GM18858 (cell line): ENCODE data around the gene ALKBH4.
"Not testable (repeated sequence)": the region's sequence is repeated elsewhere in the genome, so short reads cannot be mapped to it uniquely, and the experiment has no call there.

Experiments used
- ATAC-seq: cut with Tn5 transposase; IDR thresholded peaks from one replicate; pipeline ENCODE4 v1.9.1; 2021; ENCODE audit not compliant: unreplicated experiment

Gene ALKBH4, protein sequence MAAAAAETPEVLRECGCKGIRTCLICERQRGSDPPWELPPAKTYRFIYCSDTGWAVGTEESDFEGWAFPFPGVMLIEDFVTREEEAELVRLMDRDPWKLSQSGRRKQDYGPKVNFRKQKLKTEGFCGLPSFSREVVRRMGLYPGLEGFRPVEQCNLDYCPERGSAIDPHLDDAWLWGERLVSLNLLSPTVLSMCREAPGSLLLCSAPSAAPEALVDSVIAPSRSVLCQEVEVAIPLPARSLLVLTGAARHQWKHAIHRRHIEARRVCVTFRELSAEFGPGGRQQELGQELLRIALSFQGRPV

DNA sequence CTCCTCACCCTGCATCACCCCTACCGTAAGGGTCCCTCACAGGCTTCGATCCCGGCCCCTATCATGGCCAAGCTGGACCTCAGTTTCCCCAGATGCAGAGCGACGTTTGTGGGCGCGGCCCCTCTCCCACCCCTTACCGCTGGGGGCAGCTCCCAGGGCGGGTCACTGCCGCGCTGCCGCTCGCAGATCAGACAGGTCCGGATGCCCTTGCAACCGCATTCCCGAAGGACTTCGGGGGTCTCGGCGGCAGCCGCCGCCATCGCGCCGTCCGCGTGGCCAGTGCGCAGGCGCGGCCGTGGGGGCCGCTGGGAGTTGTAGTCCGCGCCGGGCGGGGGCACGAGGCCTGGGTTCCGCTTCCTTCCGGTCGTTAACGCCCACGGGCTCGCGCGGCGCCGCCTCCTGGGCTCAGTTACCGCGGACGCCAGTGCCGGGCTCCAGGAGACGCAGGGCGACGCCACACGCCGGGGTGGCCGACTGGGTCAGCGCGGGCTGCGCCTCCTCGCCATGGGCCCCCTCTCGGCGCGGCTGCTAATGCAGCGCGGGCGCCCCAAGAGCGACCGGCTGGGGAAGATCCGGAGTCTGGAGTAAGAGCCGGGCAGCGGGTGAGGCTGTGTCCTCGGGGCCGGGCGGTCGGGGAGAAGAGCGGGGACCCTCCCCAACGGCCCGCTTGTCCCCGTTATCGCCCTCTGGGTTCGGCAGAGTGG lies at the start of gene ALKBH4, which contains the start of gene LRWD1:
TSS of gene ALKBH4 (minus strand) at position 287 of the 704 bp plus-strand sequence. CDS start at position 260, 27 bp downstream.
TSS of gene LRWD1 (plus strand) at position 408 of the 704 bp plus-strand sequence. CDS start at position 505, 97 bp downstream.
- peak; percentile 72 for ATAC-seq

DNA sequence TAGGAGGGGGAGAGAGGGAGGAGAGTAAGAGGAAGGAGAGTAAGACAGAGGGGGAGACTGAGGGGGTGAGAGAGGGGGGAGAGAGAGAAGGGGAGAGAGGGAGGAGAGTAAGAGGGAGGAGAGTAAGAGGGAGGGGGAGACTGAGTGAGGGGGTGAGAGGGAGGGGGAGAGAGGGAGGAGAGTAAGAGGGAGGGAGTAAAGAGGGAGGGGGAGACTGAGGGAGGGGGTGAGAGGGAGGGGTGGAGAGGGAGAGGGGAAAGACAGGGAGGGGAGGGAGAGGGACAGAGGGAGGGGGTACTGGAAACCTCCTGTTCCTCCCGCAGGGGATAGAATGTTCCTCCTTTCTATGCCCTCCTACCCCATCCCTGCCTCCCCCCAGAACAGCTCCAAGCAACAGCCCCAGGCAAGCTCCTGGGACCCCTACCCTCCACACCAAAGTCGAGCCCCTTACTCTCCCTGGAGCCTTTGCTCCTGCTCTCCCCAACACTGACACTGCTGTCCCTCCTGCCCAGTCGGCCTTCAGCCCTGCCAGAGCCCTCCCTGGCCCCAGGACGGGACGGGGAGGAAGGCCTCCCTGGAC lies 48.1 kb upstream of the ALKBH4 start:
- ATAC-seq = not testable (repeated sequence)

DNA sequence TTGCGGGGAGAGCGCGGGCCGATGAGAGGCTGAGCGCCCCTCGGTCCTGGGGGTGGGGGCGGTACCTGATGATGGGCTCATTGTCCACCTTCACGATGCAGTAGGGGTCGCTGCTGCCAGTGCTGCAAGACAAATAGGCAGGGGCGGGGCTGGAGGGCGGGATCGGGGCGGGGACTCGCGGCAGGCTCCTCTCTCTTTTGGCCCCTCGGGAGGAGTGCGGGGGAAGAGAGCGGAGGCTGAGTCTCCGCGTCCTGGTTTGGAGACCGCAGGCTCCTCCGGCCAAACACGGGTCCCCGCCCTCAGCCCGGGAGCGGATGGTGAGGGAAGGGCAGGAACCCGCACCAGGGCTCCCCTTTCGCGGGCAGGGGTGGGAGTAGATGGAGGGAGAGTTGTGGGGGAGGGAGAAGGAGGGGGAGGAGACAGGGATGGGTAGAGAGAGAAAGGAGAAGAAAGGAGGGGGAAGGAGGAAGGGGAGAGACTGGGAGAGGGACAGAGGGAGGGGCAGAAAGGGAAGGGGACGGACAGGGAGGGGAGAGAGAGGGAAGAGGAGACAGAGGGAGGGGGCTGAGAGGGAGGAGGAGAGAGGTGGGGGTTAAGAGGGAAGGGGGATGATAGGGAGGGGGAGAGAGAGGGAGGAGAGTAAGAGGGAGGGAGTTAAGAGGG lies 47.3 kb upstream of the ALKBH4 start:
- ATAC-seq = not testable (repeated sequence)

DNA sequence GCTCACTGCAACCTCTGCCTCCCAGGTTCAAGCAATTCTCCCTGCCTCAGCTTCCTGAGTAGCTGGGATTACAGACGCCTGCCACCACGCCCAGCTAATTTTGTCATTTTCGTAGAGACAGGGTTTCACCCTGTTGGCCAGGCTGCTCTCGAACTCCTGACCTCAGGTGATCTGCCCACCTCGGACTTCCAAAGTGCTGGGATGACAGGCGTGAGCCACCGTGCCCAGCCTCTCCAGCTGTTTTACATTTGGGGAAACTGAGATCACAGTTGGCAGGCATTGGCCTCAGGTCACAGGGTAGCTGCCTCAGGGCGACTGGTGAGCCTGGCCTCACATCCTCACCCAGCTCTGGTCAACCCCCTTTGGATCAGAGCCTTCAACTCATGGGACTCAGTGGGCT lies 45.9 kb upstream of the ALKBH4 start:
- not testable (repeated sequence) for ATAC-seq

DNA sequence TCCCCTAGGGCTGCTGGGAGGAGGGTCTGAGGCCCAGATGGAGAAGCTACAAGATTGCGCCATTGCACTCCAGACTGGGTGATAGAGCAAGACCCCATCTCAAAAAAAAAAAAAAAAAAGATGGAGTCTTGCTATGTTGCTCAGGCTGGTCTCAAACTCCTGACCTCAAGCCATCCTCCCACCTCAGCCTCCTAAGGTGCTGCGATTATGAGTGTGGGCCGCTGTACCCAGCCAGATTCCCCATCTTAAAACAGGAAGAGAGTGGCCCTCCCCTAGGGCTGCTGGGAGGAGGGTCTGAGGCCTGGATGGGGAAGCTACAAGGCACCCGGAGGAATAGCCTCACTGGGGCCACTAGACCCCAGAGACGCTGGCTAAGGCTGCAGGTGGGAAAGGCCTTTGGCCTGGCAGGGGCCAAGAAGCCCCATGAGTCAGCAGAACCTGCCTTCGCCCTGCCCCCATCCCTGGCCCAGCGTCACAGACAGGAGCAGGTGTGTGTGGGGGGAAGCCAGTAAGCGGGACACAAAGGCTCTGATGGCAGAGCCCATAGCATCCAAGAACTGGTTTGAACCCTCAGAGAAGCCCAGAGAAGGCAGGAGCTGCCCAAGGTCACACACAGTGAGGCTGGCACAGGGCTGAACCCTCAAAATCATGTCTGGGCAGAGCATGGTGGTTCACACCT lies 42.9 kb upstream of the ALKBH4 start:
- ATAC-seq = not testable (repeated sequence)

DNA sequence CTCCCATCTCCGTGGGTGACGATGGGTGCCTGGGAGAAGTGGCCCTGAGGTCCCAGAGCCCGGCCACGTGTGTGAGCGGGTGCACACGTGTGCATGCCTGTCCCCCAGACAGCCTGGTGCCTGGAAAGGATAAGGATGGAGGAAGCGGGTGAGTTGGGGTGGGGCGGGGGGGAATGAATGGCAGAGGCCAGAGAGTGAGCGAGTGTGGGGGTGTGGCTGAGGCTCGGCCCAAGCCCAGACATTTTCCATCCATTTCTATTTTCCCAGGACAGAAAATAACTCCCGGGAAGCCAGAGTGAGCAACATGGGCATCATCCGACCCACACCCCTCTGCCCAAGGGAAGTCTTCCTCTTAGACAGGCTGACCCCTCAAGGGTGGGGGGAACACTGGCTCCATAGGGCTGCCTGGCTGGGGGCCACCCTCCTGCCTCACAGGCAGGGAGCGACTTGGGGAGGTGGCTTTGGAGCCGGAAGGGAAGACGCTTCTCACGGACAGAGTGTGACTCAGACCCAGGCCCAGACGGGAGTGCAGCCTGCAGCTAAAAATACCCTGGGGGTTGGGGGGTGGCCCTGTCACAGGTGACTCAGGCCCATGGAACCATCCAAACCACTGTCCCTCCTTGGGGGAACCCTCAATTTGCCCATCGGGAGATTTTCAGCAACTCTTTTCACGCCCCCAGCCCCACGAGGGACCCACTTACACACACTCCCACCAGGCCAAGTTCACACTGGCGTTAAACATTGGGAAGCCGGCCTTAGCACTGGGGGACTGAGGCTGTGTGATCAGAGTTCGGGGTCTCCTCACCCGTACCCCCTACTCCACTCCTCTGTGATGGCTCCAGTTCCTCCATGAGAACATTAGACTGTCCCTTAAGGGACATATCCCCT lies 40.9 kb upstream of the ALKBH4 start:
- not testable (repeated sequence) for ATAC-seq

DNA sequence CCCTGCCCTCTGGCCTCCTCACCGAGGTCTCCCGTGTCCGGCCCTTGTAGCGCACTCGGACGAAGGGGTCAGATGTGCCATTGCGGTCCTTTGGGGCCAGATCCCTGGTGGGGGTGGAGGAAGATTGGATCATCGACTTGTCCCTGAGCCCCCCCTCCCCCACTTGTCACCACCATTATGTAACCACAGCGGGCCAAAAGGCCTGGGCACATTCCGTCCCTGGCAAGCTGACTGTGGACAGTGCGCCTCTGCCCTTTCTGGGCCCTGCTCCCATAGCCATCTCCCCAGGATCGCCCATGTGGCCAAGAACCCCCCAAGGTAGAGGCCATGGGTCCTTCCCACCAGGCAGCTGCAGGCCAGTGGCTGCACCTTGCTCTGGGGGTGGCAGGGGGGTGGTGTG lies 38.5 kb upstream of the ALKBH4 start:
- not testable (repeated sequence) for ATAC-seq

DNA sequence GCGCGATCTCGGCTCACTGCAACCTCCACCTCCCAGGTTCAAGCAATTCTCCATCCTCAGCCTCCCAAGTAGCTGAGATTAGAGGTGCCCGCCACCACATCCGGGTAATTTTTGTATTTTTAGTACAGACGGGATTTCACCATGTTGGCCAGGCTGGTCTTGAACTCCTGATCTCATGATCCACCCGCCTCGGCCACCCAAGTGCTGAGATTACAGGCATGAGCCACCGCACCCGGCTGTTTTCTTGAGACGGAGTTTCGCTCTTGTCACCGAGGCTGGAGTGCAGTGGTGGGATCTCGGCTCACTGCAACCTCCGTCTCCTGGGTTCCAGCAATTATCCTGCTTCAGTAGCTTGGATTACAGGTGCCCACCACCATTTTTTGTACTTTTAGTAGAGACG lies 33.7 kb upstream of the ALKBH4 start:
- not testable (repeated sequence) for ATAC-seq

DNA sequence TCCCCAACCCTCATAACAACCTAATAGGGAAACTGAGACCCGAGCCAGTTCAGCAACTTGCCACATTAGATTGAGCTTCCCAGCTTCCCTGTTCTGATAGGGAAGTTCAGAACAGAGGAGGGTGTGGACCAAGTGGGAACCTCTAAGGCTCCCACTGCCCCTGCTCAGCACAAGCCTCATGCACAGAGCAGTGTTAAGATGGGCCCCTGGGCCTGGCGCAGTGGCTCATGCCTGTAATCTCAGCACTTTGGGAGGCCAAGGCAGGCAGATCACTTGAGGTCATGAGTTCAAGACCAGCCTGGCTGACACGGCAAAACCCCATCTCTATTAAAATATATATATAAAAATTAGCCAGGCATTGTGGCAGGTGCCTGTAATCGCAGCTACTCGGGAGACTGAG lies 32.6 kb upstream of the ALKBH4 start:
- ATAC-seq = not testable (repeated sequence)

DNA sequence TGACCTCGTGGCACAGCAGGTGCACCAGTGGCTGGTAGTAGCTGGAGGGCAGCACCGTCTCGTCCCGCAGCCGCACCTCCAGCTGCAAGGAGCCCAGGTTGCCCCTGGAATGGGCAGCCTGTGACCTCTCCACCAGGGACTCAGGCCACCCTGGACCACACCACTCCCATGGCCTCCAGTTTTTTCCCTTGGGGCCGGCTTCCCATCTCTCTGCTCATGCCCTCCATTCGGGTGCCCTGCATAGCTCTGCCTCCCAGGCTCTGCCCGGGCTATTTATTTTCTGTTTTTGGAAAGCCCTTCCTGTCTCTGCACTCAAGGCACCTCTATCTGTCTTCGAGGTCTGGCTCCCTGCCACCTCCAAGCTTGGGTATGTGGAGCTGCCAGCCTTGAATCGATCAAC lies 32.2 kb upstream of the ALKBH4 start:
- not testable (repeated sequence) for ATAC-seq

DNA sequence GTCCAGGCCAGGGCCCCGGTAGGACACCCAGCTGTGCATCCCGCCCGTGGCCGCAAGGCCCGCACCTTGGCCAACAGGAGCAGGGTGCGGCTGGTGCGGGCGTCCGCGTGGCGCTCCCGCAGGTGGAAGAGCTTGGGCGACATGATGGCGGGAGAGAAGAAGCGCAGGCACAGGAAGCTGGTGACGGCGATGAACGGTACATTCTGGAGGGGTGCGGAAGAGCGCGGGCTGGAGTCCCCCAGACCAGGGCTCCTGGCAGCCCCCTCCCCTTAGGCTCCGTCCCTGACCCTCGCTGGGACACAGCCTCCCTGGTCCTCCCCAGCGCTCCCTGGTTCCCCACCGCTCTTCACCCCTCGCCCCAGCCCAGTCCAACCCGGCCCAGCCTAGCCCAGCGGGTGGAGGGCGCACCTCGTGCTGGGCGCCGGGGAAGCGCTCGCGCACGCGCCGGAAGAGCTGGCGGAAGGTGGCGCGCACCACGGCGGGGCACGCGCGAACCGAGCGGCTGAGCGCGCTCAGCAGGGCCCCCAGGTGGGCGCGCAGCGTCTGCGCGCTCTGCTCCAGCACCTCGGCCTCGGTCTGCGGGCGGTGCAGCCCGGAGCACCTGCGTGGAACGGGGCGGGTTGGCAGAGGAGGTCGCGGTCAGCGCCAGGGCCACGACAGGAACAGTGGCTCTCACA lies 29.9 kb upstream of the ALKBH4 start:
- peak; percentile 65 for ATAC-seq

DNA sequence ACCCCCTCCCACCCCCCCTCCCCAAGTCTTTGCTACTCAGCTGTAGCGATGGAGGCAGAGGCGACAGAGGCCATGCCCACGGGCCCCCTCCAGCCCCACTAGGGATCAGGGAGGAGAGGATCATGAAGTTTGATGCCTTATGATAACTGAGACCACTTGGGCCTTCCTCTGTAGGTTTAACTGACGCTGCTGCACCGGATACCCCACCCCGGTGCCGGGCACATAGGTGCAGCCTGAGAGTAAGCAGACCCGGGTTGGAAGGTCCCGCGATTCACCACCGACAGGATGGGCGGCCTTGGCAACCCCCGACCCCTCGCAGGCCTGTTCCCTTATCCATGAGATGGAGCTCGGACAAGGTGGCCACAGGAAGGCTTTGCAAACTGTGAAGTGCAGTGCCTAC lies 29.4 kb upstream of the ALKBH4 start:
- not testable (repeated sequence) for ATAC-seq

DNA sequence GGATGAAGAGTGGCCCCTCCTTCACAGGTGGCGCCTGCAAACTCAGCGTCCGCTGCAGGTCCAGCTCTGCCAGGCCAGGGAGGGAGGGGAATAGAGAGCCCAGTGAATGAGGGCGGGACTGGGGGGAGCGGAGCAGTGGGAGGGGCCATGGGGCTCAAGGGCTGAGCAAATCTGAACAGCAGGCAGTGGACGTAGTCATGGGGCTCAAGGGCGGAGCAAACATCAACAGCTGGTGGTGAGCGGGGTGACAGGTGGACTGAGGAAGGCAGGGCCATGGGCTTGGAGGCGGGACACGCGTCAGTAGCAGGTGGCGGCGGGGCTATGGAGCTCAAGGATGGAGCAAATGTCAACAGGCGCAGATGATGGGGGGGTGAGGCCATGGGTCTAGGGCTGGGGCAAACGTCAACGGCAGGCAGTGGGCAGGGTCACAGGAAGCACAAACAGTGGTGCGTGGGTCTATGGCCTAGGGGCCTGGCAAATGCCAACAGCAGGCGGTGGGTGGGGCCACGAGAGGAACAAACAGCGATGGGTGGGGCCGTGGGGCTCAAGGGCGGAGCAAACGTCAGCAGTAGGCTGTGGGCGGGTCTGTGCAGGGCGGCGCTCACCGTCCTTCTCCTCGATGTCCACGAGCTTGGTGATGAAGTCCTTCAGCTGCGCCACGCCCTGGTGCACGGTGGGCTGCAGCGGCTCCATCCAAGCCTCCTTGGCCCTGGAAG lies 28.7 kb upstream of the ALKBH4 start:
- not testable (repeated sequence) for ATAC-seq

DNA sequence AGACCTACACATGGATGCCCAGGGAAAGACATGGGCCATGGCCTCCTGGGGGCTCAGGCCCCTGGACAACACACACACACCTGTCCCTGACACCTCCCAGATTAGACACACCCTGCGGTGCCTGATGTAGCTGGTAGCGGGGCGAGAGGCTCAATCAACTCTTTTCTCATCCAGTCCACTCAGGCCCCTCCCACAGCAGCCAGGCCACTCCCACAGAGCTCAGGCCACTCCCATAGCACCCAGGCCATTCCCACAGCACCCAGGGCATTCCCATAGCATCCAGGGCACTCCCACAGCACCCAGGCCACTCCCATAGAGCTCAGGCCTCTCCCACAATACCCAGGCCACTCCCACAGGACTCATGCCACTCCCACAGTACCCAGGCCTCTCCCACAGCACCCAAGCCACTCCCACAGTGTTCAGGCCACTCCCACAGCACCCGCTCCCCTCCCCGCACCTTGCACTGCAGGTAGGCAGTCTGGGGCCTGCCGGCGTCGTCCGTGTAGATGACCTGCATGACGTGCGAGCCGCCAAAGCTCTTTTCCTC lies 25.9 kb upstream of the ALKBH4 start:
- ATAC-seq = peak; percentile 38

DNA sequence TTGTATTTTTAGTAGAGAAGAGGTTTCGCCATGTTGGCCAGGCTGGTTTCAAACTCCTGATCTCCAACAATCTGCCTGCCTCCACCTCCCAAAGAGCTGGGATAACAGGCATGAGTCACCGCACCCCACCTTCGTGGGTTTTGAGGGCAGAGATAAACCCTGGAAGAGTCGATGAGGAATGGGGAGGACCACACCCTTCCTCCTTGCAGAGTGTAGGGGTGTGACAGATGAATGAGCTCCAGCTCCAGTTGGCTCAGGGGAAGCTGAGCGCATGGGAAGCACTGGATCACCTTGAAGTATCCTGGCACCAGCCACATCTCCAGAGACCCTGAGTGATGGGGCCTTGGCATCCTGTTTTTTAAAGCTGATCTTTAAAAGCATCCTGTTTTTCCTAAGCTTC lies 19.7 kb upstream of the ALKBH4 start:
- ATAC-seq = not testable (repeated sequence)

DNA sequence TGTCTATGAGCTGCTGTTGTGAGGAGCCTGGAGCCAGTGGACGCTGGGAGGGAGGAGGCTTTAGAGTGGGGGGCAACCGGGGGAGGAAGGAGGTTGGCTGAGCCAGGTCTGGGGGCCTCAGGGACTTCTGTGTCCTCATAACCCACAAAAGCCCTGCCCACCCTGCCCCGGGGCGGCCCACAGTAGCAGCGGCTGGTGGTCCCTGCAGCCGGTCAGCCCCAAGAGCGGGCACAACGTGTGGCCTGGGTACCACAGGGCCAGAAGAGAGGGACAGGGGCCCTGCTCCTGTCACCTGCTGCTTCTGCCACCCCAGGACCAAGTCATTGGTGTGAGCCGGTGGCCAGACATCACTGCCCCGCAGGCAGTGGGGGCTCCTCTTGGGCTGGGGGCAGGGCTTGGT lies 17.3 kb upstream of the ALKBH4 start:
- not testable (repeated sequence) for ATAC-seq

DNA sequence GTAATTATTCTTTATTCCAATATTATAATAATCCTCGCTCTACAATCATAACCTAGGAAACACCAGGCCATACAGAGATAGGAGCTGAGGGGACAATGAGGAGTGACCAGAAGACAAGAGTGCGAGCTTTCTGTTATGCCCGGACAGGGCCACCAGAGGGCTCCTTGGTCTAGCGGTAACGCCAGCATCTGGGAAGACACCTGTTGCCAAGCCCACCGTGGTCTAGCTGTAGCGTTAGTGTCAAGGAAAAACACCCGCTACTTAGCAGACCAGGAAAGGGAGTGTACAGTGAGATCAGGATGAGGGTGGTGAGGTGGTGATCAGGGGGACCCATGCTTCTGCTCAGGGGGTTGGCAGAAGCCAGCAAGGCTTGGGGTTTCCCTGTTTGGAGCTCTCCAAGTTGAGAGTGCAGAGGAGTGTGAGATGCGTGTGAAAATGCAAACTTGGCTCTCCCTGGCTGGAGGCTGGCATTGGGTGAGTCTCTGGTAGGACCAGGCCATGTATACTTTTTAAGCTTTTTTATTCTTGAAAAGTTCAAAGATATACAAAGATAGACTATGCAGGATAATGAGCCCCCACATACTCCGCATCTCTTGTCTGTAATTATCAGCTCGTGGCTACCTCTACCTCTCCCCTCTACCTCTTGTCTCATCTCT lies 15.4 kb upstream of the ALKBH4 start:
- not testable (repeated sequence) for ATAC-seq

DNA sequence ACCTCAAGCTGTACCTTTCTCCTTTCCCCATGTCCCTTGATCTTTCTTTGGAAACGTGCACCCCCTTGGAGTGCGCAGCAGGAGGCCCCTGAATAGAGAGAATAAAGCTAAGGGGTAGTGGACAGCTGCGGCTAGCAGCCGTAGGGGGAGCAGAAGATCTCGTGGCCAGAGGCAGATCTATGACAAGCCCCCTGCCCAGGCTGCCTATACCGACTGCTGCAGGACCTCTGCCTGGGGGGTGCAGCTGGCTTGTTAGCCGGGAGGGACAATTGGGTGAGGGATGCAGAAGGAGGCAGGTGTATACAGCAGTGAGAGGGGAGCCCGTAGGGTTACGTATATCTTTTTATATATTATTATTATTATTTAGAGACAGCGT lies 14.5 kb upstream of the ALKBH4 start:
- peak; percentile 30 for ATAC-seq
